Lung (tissue), 12 donors: ENCODE data around the gene ROR1. TPM values are rescaled to one million over a fixed set of nuclear protein-coding genes. Genes with fewer than 3 reads are reported as not detected.

Experiments used
- ATAC-seq: fragments of 200-7000 bp; cut with Tn5 transposase; one replicate; pipeline ENCODE4 v1.9.1; 2020; ENCODE audit warnings: moderate number of reproducible peaks; ENCODE audit not compliant: insufficient read depth, low FRiP score
- DNase-seq, 3 donors: peaks; one replicate each; pipeline ENCODE4 v3.0.0-alpha.2; 2013 to 2017
- H3K27ac ChIP-seq, 2 donors: one replicate each; pipeline ENCODE4 v1.5.1; 2013; ENCODE audit warnings: mild to moderate bottlenecking in 2 of 2, moderate library complexity in 2 of 2, control low read depth in 1 of 2, inconsistent platforms in 1 of 2, low read depth in 1 of 2, low read length in 1 of 2
- H3K27me3 ChIP-seq, 3 donors: one replicate each; pipeline ENCODE4 v1.5.1; 2013; ENCODE audit warnings: low read length in 2 of 3; ENCODE audit not compliant: control insufficient read depth in 3 of 3, insufficient read depth in 3 of 3
- H3K36me3 ChIP-seq, 4 donors: one replicate each; pipeline ENCODE4 v1.5.1; 2013; ENCODE audit warnings: low read length in 4 of 4, mild to moderate bottlenecking in 1 of 4, moderate library complexity in 1 of 4; ENCODE audit not compliant: control insufficient read depth in 4 of 4, insufficient read depth in 4 of 4
- H3K4me1 ChIP-seq, 5 donors: one replicate each; pipeline ENCODE4 v1.5.1; 2013; ENCODE audit warnings: low read length in 5 of 5, mild to moderate bottlenecking in 2 of 5, moderate library complexity in 1 of 5; ENCODE audit not compliant: control insufficient read depth in 5 of 5, insufficient read depth in 5 of 5
- H3K4me3 ChIP-seq: one replicate; pipeline ENCODE4 v1.5.1; 2013; ENCODE audit warnings: mild to moderate bottlenecking, control low read depth, moderate library complexity
- H3K9ac ChIP-seq, 2 donors: one replicate each; pipeline ENCODE4 v1.5.1; 2013; ENCODE audit warnings: low read length in 2 of 2, control low read depth in 1 of 2; ENCODE audit not compliant: insufficient read depth in 1 of 2
- H3K9me3 ChIP-seq, 4 donors: one replicate each; pipeline ENCODE4 v1.5.1; 2013; ENCODE audit warnings: low read length in 3 of 4, mild to moderate bottlenecking in 1 of 4, moderate library complexity in 1 of 4; ENCODE audit not compliant: control insufficient read depth in 4 of 4, insufficient read depth in 3 of 4
- WGBS, 2 donors: extraction: QIAGEN DNeasy Blood & Tissue Kit; methylation state at CpG; one replicate each; pipeline ENCODE4 v1.1.7; 2013; 5-methylcytosine and 5-hydroxymethylcytosine counted together
- polyA plus RNA-seq, 2 donors: library from polyadenylated mRNA; stranded (reverse); fragments of 200-250 nt; gene quantifications; one replicate each; pipeline ENCODE4 v1.2.1, GENCODE V29; 2013
- total RNA-seq, 2 donors: library from RNA; depleted of rRNA in 1 of 2; stranded (reverse); fragments of >200 nt in 1 of 2; gene quantifications; one replicate each; pipeline ENCODE4 v1.2.1, GENCODE V29; 2014 to 2021
- TF ChIP-seq, protein P1 (sequence below): IDR thresholded peaks from 2 replicates; pipeline ENCODE4 v1.5.1; 2012; ENCODE audit warnings: mild to moderate bottlenecking; ENCODE audit errors: control extremely low read depth, extremely low read depth
- donor health status: control.
- donor health status: control.
- donor health status: Bipolar disorder and iron deficiency.
- donor health status: healthy.
- donor health status: DM: yes; HTN: yes; CAD: no.

The ROR1 gene
- total and polyA plus RNA-seq, 4 donors, result 2.9 to 47.0 (median 14.0) TPM

DNA sequence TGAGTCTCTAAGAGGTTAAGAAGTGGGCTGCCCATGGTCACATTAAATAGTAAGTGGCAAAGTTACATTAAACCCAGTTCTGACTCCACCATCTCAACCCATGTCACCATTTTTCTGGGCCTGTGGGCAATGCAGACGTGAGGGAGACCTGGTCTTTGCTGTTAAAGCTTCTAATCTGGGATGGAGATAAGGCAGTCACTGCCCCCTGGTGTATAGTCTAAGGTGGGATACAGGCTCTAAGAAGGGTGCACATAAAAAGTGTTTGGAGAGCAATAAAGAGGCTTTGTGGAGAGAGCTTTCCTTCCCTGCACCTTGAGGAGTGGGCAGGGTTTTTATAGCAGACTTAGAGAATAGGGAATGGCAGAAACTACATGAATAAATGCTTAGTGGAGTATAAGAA, 141.3 kb downstream of the ROR1 start:
- ATAC-seq, result no peak
- 74 to 81% methylated on average over 1 of the region's 1 CpG for WGBS, 2 donors
- H3K4me1 ChIP-seq, result peaks cover 16 to 77% (median 25%) of the 10 kb centered on the region in 5 donors

GRCh38 chr1:63916485-63917360, 142.9 kb downstream of the ROR1 start:
- WGBS, 2 donors, result 70 to 77% methylated on average over 2 of the region's 2 CpGs
- Histone ChIP-seq H3K4me3 (no peak overlapping the region), H3K9me3 (no peaks in the 10 kb centered on the region), H3K4me1 (peaks cover 13 to 86% (median 38%) of the 10 kb centered on the region in 5 donors), H3K27ac (no peak overlapping the region), H3K36me3 (no peaks in the 10 kb centered on the region), H3K9ac (no peak overlapping the region), H3K27me3 (no peaks in the 10 kb centered on the region)
- TF ChIP-seq, protein P1, sequence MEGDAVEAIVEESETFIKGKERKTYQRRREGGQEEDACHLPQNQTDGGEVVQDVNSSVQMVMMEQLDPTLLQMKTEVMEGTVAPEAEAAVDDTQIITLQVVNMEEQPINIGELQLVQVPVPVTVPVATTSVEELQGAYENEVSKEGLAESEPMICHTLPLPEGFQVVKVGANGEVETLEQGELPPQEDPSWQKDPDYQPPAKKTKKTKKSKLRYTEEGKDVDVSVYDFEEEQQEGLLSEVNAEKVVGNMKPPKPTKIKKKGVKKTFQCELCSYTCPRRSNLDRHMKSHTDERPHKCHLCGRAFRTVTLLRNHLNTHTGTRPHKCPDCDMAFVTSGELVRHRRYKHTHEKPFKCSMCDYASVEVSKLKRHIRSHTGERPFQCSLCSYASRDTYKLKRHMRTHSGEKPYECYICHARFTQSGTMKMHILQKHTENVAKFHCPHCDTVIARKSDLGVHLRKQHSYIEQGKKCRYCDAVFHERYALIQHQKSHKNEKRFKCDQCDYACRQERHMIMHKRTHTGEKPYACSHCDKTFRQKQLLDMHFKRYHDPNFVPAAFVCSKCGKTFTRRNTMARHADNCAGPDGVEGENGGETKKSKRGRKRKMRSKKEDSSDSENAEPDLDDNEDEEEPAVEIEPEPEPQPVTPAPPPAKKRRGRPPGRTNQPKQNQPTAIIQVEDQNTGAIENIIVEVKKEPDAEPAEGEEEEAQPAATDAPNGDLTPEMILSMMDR, result no peak
- DNase-seq (peak in 1 of 3 donors; percentile 43), ATAC-seq (no peak)

More for the DNA sequence above, 141.3 kb downstream of the ROR1 start:
- Histone ChIP-seq H3K36me3 (no peaks in the 10 kb centered on the region), H3K9me3 (no peaks in the 10 kb centered on the region), H3K27ac (no peak overlapping the region), H3K27me3 (no peaks in the 10 kb centered on the region), H3K9ac (no peak overlapping the region), H3K4me3 (no peak overlapping the region)
- peak in 1 of 3 donors; percentile 55 for DNase-seq
- TF ChIP-seq, protein P1, result no peak

DNA sequence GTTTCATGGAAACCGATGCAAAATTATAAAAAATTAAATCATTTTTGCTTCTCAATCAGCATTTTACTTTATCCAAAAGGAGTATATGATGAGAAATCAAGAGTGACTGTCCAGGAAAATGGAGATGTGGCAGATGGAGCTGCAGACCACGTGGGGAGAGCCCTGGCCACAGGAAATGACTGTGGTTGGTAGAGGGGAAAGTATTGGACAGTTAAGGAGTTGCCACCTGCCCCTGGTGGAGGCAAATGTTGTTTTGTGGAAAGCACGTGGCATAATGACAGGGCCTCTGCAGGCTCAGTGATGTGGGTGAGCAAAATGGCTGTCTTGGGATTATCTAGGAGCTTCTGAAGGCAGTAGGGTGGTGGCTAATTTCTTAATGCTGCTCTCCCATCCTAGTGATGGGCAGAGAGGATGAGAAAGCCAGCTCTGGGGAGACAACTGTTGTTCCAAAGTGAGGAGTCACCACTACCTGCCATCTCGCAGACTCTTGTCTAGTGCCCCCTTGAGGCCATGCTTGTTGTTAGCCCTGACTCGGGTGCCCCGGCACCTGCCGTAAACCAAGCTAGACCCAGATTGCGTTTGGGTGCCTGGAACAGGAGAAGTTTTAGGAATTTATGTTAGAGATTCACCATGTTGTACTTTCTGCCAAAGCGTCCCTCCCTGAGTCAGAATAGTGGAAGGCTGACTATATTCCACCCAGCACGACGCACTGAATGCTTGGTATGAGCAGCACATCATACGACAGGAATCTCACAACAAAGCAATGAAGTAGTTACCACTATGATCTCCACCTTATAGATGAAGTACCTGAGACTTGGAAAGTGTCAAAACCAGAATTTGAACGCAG, 144.0 kb downstream of the ROR1 start:
- H3K27ac ChIP-seq, result peak overlapping the region in 1 of 2 donors; percentile 57
- TF ChIP-seq, protein P1, result no peak
- no peak overlapping the region for H3K9ac ChIP-seq
- H3K27me3 ChIP-seq, result no peaks in the 10 kb centered on the region
- no peaks in the 10 kb centered on the region for H3K36me3 ChIP-seq
- no peak overlapping the region for H3K4me3 ChIP-seq
- no peak for DNase-seq
- H3K9me3 ChIP-seq, result no peaks in the 10 kb centered on the region
- no peak for ATAC-seq
- WGBS, 2 donors, result 76 to 80% methylated on average over 13 of the region's 13 CpGs
- peaks cover 11 to 84% (median 34%) of the 10 kb centered on the region in 5 donors for H3K4me1 ChIP-seq
